ENCODE measurements around the gene C22orf31.

- TF ChIP-seq, protein P1, sequence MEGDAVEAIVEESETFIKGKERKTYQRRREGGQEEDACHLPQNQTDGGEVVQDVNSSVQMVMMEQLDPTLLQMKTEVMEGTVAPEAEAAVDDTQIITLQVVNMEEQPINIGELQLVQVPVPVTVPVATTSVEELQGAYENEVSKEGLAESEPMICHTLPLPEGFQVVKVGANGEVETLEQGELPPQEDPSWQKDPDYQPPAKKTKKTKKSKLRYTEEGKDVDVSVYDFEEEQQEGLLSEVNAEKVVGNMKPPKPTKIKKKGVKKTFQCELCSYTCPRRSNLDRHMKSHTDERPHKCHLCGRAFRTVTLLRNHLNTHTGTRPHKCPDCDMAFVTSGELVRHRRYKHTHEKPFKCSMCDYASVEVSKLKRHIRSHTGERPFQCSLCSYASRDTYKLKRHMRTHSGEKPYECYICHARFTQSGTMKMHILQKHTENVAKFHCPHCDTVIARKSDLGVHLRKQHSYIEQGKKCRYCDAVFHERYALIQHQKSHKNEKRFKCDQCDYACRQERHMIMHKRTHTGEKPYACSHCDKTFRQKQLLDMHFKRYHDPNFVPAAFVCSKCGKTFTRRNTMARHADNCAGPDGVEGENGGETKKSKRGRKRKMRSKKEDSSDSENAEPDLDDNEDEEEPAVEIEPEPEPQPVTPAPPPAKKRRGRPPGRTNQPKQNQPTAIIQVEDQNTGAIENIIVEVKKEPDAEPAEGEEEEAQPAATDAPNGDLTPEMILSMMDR (IDR thresholded peaks at IDR 0.05), result no peak
- no peak for TF ChIP-seq EP300 (IDR thresholded peaks at IDR 0.05)
Observed at GRCh38 chr22:29022101-29022817, 39.4 kb downstream of the C22orf31 start.
